HepG2 (cell line): ENCODE results near the gene DPH6. TPM values are rescaled to one million over a fixed set of nuclear protein-coding genes. Genes with fewer than 3 reads are reported as not detected.
A peak's percentile ranks its signal among the peaks of the same experiment; 100 is the strongest.

Source experiments
- ATAC-seq: fragments of 200-7000 bp; cut with Tn5 transposase; 3 replicates; pipeline ENCODE4 v1.9.1; 2020; ENCODE audit warnings: mild to moderate bottlenecking, moderate library complexity
- BruUV-seq: library from RNA; stranded (reverse); fragments of 400-500 nt; replicated peaks from 2 replicates; lab custom pipeline; 2021; lab: Mats Ljungman, UMichigan
- CTCF ChIA-PET: fragments of 300-600 bp; formaldehyde crosslinking; extraction: SDS; loops from one replicate; lab custom pipeline; 2021; ENCODE audit warnings: low total read pairs, inconsistent platforms, low intra/inter-chr PET ratio; lab: Yijun Ruan, JAX
- POLR2A ChIA-PET: fragments of 350-600 bp; sonication (Branson Sonifier 250); formaldehyde crosslinking; loops from one replicate; lab custom pipeline; 2020; ENCODE audit warnings: antibody characterized with exemption, inconsistent platforms; lab: Yijun Ruan, JAX
- DNase-seq: peaks from one replicate; pipeline ENCODE4 v3.0.0-alpha.2; 2015; ENCODE audit warnings: low spot score
- FAIRE-seq: peaks from 3 replicates; lab custom pipeline; 2011; peaks lifted over from hg19 to GRCh38; lab: Jason Lieb, UNC
- H2AFZ ChIP-seq: one replicate; pipeline ENCODE4 v1.6.1; 2011; ENCODE audit warnings: low read length, inconsistent platforms
- H3K27ac ChIP-seq: fragments of 300-600 bp; 3 replicates; pipeline ENCODE4 v1.8.0; 2011; ENCODE audit warnings: mixed run types, mild to moderate bottlenecking, mixed read lengths, low read length, inconsistent platforms; ENCODE audit not compliant: insufficient read depth; ENCODE audit errors: extremely low read length
- H3K27me3 ChIP-seq, 2 experiments: fragments of 200-600 bp in 1 of 2; 2 replicates in 1 of 2; 3 replicates in 1 of 2; pipeline versions ENCODE4 v1.6.0 to v1.8.0; 2011; ENCODE audit warnings: low read length in 2 of 2, mild to moderate bottlenecking in 2 of 2, moderate library complexity in 2 of 2, inconsistent platforms in 1 of 2; ENCODE audit not compliant: insufficient read depth in 2 of 2, control insufficient read depth in 1 of 2
- H3K36me3 ChIP-seq, 2 experiments: fragments of 200-600 bp in 1 of 2; replicated peaks in 1 of 2; 2 replicates in 1 of 2; 3 replicates in 1 of 2; pipeline versions ENCODE4 v1.5.1 to v1.8.0; 2011; ENCODE audit warnings: low read length in 2 of 2, inconsistent platforms in 1 of 2; ENCODE audit not compliant: insufficient read depth in 2 of 2, control insufficient read depth in 1 of 2
- H3K4me1 ChIP-seq: 2 replicates; pipeline ENCODE4 v1.5.1; 2012; ENCODE audit warnings: low read length, inconsistent platforms; ENCODE audit not compliant: insufficient read depth
- H3K4me2 ChIP-seq: 2 replicates; pipeline ENCODE4 v1.6.0; 2011; ENCODE audit warnings: low read depth, low read length, inconsistent platforms
- H3K4me3 ChIP-seq, 3 experiments: fragments of 200-600 bp in 1 of 3; sonication (generic), shearing (Covaris generic) in 1 of 3; replicated peaks in 1 of 3; 2 replicates each; pipeline ENCODE4 v1.5.1; 2011 to 2016; ENCODE audit warnings: low read length in 3 of 3, inconsistent platforms in 2 of 3, low read depth in 2 of 3, mild to moderate bottlenecking in 2 of 3, control low read depth in 1 of 3, mixed read lengths in 1 of 3; ENCODE audit not compliant: insufficient read depth in 1 of 3
- H3K79me2 ChIP-seq: one replicate; pipeline ENCODE4 v1.6.1; 2011; ENCODE audit warnings: low read length, inconsistent platforms; ENCODE audit not compliant: insufficient read depth
- H3K9ac ChIP-seq: 2 replicates; pipeline ENCODE4 v1.6.0; 2011; ENCODE audit warnings: mild to moderate bottlenecking, low read depth, low read length, inconsistent platforms; ENCODE audit not compliant: insufficient read depth
- H3K9me3 ChIP-seq: 2 replicates; pipeline ENCODE4 v1.5.1; 2012; ENCODE audit warnings: mild to moderate bottlenecking, low read length
- H4K20me1 ChIP-seq: 2 replicates; pipeline ENCODE4 v1.6.0; 2011; ENCODE audit warnings: inconsistent platforms, mild to moderate bottlenecking, low read length, moderate library complexity; ENCODE audit not compliant: insufficient read depth
- AHR ChIP-seq: IDR thresholded peaks from 2 replicates; pipeline ENCODE4 v1.6.1; 2018; ENCODE audit warnings: missing genetic modification reagents, missing compliant biosample characterization
- BCL6 ChIP-seq: IDR thresholded peaks from 2 replicates; pipeline ENCODE4 v1.6.1; 2016; ENCODE audit warnings: missing genetic modification reagents, missing compliant biosample characterization
- BRD4 ChIP-seq: sonication (generic); formaldehyde crosslinking; IDR thresholded peaks from 2 replicates; pipeline ENCODE4 v1.4.0; 2020; ENCODE audit warnings: missing genetic modification reagents
- EZH2 ChIP-seq: conservative IDR thresholded peaks from 2 replicates; pipeline ENCODE4 v1.6.1; 2012; ENCODE audit warnings: mild to moderate bottlenecking, low read depth, low read length, moderate library complexity
- HMG20A ChIP-seq: IDR thresholded peaks from 2 replicates; pipeline ENCODE4 v1.6.1; 2016; ENCODE audit warnings: borderline replicate concordance
- MAF1 ChIP-seq: sonication (generic); formaldehyde crosslinking; IDR thresholded peaks from 2 replicates; pipeline ENCODE4 v1.5.0; 2020; ENCODE audit warnings: missing genetic modification reagents, borderline replicate concordance
- MATR3 ChIP-seq: sonication (generic); formaldehyde crosslinking; IDR thresholded peaks from 2 replicates; pipeline ENCODE4 v1.4.0; 2020; ENCODE audit warnings: missing genetic modification reagents
- MBD4 ChIP-seq: IDR thresholded peaks from 2 replicates; pipeline ENCODE4 v1.6.1; 2012; ENCODE audit warnings: low read length, inconsistent platforms, borderline replicate concordance
- MIXL1 ChIP-seq: IDR thresholded peaks from 2 replicates; pipeline ENCODE4 v1.6.1; 2016
- PHF8 ChIP-seq: sonication (generic); formaldehyde crosslinking; IDR thresholded peaks from 2 replicates; pipeline ENCODE4 v1.5.0; 2020; ENCODE audit warnings: missing genetic modification reagents
- POGZ ChIP-seq: sonication (generic); formaldehyde crosslinking; IDR thresholded peaks from 2 replicates; pipeline ENCODE4 v1.4.0; 2020; ENCODE audit warnings: mild to moderate bottlenecking, missing genetic modification reagents
- SATB2 ChIP-seq: sonication (generic); formaldehyde crosslinking; IDR thresholded peaks from 2 replicates; pipeline ENCODE4 v1.5.0; 2020; ENCODE audit warnings: missing genetic modification reagents
- ZNF101 ChIP-seq: sonication (generic); formaldehyde crosslinking; IDR thresholded peaks from 2 replicates; pipeline ENCODE4 v1.4.0; 2020; ENCODE audit warnings: mild to moderate bottlenecking, low read depth, missing genetic modification reagents, borderline replicate concordance
- ZNF296 ChIP-seq: sonication (generic); formaldehyde crosslinking; conservative IDR thresholded peaks from 2 replicates; pipeline ENCODE4 v1.5.0; 2020; ENCODE audit warnings: mild to moderate bottlenecking, missing genetic modification reagents
- ZNF883 ChIP-seq: sonication (generic); formaldehyde crosslinking; IDR thresholded peaks from 2 replicates; pipeline ENCODE4 v1.5.1; 2020; ENCODE audit warnings: mild to moderate bottlenecking, missing genetic modification reagents; ENCODE audit errors: not compliant biosample characterization
- ZSCAN25 ChIP-seq: sonication (generic); formaldehyde crosslinking; IDR thresholded peaks from 2 replicates; pipeline ENCODE4 v1.8.0; 2022; ENCODE audit warnings: mild to moderate bottlenecking, missing genetic modification reagents
- WGBS: methylation state at CpG from one replicate; pipeline ENCODE4 v1.1.6; 2017; ENCODE audit warnings: low lambda C conversion rate; 5-methylcytosine and 5-hydroxymethylcytosine counted together
- in situ Hi-C: cut with HindIII; loops from 2 replicates; pipeline ENCODE4 v1.10.0; 2017; ENCODE audit warnings: low pct_unique_long_range_greater_than_20kb; ENCODE audit not compliant: extremely low pct_ligation_motif_present
- intact Hi-C: fragments of 100-400 bp; cut with micrococcal nuclease; formaldehyde crosslinking; loops from one replicate; pipeline ENCODE4 v1.10.0; 2022; ENCODE audit not compliant: unreplicated experiment
- polyA plus RNA-seq, 8 experiments: library from polyadenylated mRNA; depleted of rRNA in 3 of 8; stranded (reverse) in 7 of 8; unstranded in 1 of 8; fragments of >200 nt; fragmentation: Illumina TruSeq in 4 of 8; extraction: Trizol in 4 of 8; gene quantifications; 2 replicates each; pipeline versions ENCODE4 v1.2.1 to v1.2.3, GENCODE V29; 2011 to 2016; ENCODE audit warnings: low read depth in 4 of 8, missing spikeins in 1 of 8, mixed read lengths in 1 of 8; ENCODE audit not compliant: insufficient read depth in 1 of 8
- total RNA-seq, 5 experiments: library from RNA; depleted of rRNA; stranded (reverse); fragments of >200 nt; fragmentation: Illumina TruSeq; extraction: Trizol; gene quantifications; 2 replicates each; pipeline ENCODE4 v1.2.3, GENCODE V29; 2016; ENCODE audit warnings: low read depth in 1 of 5
- TF ChIP-seq, protein P1 (sequence below): sonication (generic); formaldehyde crosslinking; IDR thresholded peaks from 2 replicates; pipeline ENCODE4 v1.5.0; 2020; ENCODE audit warnings: mild to moderate bottlenecking, missing genetic modification reagents, moderate library complexity
- TF ChIP-seq, protein P2 (sequence below): sonication (generic); formaldehyde crosslinking; IDR thresholded peaks from 2 replicates; pipeline ENCODE4 v1.5.0; 2020; ENCODE audit warnings: missing genetic modification reagents, mild to moderate bottlenecking, borderline replicate concordance

Gene DPH6
- total and polyA plus RNA-seq, 2 of the 13 experiments (the other 11 are each of a cell fraction or from before 2014, with no cell fraction given) = 10.2 to 25.8 TPM

DNA sequence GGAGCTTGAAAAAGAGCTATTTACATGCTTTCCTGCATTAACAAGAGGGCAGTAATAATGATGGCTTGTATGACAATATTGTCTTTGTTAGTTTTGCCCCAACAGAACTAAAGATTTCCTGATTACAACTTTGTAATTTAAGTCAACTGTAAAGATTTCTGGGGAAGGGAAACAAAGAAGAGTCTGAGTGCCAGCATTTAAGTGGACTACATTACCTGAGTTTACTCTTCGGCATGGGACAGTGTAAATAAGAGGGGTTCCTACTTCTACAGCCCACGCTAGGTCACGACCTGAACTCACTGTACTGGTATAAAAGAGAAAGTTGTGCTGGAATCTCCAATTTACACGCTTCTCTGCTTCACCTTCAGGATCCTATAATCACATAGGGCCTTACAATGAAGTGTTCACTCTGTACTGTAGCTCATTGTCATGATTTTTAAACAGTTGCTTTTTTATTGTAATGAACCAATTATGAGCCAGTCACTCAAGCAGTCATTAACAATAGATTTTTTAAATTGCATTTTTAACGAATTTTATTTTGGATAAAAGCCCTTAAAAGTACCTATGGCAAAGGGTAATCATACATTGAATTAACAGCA is 39.6 kb downstream of the DPH6 start:
- no peaks in the 10 kb centered on the region for H3K9me3 ChIP-seq
- H3K4me3 ChIP-seq = no peak overlapping the region; a peak in 1 of 6 replicates
- DNase-seq = peak; percentile 79
- H2AFZ ChIP-seq = no peak overlapping the region
- no peaks in the 10 kb centered on the region for H3K79me2 ChIP-seq
- 18% methylated on average over 5 of the region's 5 CpGs for WGBS
- CTCF ChIA-PET = no interaction called here
- peak; percentile 54 for FAIRE-seq
- peaks cover 16% of the 10 kb centered on the region for H3K4me1 ChIP-seq
- H3K27ac ChIP-seq = peak overlapping the region; percentile 32
- no peaks in the 10 kb centered on the region for H3K36me3 ChIP-seq
- no peaks in the 10 kb centered on the region for H3K27me3 ChIP-seq
- H3K9ac ChIP-seq = 0 out of 2 replicates have a peak overlapping the region, but pooled peaks have one; percentile 15
- no TSS peak for BruUV-seq
- H3K4me2 ChIP-seq = peak overlapping the region; percentile 58
- no peaks in the 10 kb centered on the region for H4K20me1 ChIP-seq
- POLR2A ChIA-PET = no interaction called here
- peak; percentile 96 for ATAC-seq
- in situ Hi-C loops = no loop called here
- intact Hi-C loops = no loop called here
- TF ChIP-seq BCL6 (peak; percentile 13; the same call in 1 of the 2 replicates), MATR3 (CRISPR knock-in tag) (no peak), ZNF883 (CRISPR knock-in tag) (no peak), SATB2 (CRISPR knock-in tag) (no peak), BRD4 (CRISPR knock-in tag) (no peak), HMG20A (no peak; the same call in 1 of the 2 replicates), MAF1 (CRISPR knock-in tag) (no peak), ZNF296 (CRISPR knock-in tag) (no peak), PHF8 (CRISPR knock-in tag) (no peak), MBD4 (no peak), POGZ (CRISPR knock-in tag) (0 out of 2 replicates have a peak, but pooled peaks have one; percentile 18), MIXL1 (CRISPR knock-in tag) (peak; percentile 30; the same call in 1 of the 2 replicates), ZSCAN25 (CRISPR knock-in tag) (no peak), ZNF101 (no peak), EZH2 (no peak), AHR (CRISPR knock-in tag) (no peak)
- TF ChIP-seq, protein P1, sequence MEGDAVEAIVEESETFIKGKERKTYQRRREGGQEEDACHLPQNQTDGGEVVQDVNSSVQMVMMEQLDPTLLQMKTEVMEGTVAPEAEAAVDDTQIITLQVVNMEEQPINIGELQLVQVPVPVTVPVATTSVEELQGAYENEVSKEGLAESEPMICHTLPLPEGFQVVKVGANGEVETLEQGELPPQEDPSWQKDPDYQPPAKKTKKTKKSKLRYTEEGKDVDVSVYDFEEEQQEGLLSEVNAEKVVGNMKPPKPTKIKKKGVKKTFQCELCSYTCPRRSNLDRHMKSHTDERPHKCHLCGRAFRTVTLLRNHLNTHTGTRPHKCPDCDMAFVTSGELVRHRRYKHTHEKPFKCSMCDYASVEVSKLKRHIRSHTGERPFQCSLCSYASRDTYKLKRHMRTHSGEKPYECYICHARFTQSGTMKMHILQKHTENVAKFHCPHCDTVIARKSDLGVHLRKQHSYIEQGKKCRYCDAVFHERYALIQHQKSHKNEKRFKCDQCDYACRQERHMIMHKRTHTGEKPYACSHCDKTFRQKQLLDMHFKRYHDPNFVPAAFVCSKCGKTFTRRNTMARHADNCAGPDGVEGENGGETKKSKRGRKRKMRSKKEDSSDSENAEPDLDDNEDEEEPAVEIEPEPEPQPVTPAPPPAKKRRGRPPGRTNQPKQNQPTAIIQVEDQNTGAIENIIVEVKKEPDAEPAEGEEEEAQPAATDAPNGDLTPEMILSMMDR (CRISPR knock-in tag) = no peak
- TF ChIP-seq, protein P2, sequence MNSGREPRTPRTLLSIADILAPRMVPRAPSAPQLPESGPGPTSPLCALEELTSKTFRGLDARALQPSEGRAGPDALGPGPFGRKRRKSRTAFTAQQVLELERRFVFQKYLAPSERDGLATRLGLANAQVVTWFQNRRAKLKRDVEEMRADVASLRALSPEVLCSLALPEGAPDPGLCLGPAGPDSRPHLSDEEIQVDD (CRISPR knock-in tag) = no peak
